Measurements from ENCODE around the gene CORO7.

CORO7 gene

DNA sequence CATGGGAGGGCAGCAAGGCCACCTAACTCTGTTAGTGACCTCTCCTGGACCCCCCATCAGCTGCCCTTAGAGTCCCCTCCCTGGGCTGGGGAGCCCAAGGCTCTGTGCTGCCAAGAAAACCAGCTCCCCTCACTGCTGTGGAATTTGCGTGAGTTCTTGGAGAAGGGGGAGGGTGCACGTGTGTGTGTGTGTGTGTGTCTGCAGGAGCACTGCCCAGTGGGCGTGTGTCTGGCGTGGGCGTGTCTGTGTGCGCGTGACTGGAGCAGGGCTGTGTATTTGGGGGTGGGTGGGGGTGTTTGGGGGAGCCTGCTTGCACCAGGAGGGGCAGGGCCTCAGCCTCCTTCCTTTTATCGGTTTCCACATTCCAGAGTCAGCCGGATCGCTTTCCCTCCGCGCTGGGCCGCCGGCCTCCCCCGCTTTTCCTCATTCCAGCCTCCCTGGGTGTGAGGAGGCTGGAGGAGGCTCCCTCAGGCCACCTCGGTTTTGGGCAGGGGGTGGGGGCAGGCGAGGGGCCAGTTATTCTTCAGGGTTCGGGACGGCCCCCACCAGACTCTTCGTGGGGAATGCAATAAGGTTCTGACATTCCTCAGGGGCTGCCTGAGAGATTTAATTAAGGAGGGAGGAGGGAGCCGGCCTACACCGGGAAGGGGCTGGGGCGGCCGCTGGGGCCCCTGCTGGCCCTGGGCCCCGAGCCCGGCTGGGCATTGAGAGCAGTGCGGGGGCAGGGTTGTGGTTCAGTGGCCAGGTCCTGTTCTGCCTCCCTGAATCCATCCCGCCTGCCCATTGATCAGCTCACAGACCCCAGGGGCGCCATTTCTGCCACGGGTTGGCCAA, 42.3 kb downstream of the CORO7 start:
- DNase-seq (ENCODE audit: extremely low spot score) = no peak
- ChIA-PET CTCF (interaction anchor here (1.3 to 2.6 kb wide), 3 partner anchors 15 to 120 kb away, joined by 5 to 14 read pairs (median 7); no protein-coding TSS in a partner anchor), POLR2A (no interaction called here)
- TF ChIP-seq, protein P1, sequence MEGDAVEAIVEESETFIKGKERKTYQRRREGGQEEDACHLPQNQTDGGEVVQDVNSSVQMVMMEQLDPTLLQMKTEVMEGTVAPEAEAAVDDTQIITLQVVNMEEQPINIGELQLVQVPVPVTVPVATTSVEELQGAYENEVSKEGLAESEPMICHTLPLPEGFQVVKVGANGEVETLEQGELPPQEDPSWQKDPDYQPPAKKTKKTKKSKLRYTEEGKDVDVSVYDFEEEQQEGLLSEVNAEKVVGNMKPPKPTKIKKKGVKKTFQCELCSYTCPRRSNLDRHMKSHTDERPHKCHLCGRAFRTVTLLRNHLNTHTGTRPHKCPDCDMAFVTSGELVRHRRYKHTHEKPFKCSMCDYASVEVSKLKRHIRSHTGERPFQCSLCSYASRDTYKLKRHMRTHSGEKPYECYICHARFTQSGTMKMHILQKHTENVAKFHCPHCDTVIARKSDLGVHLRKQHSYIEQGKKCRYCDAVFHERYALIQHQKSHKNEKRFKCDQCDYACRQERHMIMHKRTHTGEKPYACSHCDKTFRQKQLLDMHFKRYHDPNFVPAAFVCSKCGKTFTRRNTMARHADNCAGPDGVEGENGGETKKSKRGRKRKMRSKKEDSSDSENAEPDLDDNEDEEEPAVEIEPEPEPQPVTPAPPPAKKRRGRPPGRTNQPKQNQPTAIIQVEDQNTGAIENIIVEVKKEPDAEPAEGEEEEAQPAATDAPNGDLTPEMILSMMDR (IDR thresholded peaks at IDR 0.05; ENCODE audit: control extremely low read depth, extremely low read depth, low read depth, missing control alignments) = no peak

DNA sequence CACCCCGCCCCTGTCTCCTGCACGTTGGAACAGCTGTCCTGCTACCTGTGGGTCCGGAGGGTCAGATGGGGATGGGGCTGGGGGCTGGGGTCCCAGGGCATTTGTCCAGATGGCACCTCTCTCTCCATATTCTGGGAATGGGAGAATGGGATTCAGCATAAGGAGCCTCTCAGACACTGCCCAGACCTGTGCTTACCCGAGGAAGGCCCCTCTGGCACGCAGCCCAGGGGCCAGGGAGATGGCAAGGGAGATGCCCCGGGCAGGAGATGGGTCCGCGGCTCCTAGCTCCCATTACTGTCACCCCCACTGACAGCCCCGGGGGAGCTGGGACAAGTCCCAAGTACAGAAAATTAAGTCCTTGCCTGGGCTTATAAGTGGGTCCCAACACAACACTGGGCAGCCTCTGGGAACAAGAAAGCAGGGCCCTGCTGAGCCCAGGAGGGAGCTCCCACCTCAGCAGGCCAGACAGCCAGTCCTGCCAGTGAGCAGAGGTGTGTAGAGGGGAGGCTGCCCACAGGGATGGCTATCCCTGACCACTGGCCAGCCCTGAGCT, 43.0 kb downstream of the CORO7 start:
- TF ChIP-seq, protein P1 (IDR thresholded peaks at IDR 0.05; ENCODE audit: control extremely low read depth, extremely low read depth, low read depth, missing control alignments) = no peak
- ChIA-PET CTCF (interaction anchor here (1.3 to 2.1 kb wide), 2 partner anchors 29 to 120 kb away, joined by 6 to 7 read pairs; no protein-coding TSS in a partner anchor), POLR2A (no interaction called here)

DNA sequence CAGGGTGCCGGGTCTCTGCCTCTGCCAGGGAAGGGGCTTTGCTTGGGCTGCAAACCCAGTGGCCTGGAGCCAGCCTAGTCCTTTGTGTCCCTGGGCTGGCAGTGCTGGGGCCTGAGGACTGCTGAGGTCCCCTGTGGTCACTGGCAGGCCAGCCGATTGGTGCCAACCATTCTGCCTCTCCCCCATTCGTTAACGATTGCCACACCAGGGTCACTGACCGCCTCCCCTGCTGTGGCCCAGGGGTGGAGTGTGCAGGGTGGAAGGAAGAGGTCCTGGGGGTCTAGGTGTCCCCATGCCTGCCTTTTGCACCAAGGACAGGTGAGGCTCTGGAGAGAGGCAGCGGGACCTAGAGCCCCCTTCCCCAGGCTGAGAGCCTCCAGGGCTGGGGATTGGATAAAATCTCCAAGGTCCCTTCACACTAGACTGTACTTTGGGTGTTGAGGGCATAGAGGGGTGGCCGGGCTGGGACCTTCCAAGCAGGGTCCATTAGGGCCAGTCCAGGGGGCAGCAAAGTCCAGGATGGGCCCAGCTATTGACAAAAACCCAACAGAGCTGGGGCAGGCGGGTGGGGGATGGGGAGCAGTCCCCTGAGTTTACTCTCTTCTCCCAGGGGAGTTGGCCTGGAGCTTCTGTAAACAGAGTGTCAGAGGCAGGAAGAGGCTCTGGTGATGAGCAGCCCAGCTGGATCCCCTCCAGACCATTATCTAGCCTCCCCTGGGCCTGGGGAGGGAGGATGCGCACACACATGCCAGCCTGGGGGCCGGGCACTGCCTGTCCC, 43.6 kb downstream of the CORO7 start:
- CTCF ChIA-PET = interaction anchor here (1.3 kb wide), 1 partner anchor 30 kb away, joined by 6 read pairs; no protein-coding TSS in a partner anchor
- POLR2A ChIA-PET = no interaction called here
- TF ChIP-seq, protein P1 (IDR thresholded peaks at IDR 0.05; ENCODE audit: control extremely low read depth, extremely low read depth, low read depth, missing control alignments) = no peak
- DNase-seq (ENCODE audit: extremely low spot score) = no peak

More for the DNA sequence above, 43.0 kb downstream of the CORO7 start:
- no peak for DNase-seq (ENCODE audit: extremely low spot score)

DNA sequence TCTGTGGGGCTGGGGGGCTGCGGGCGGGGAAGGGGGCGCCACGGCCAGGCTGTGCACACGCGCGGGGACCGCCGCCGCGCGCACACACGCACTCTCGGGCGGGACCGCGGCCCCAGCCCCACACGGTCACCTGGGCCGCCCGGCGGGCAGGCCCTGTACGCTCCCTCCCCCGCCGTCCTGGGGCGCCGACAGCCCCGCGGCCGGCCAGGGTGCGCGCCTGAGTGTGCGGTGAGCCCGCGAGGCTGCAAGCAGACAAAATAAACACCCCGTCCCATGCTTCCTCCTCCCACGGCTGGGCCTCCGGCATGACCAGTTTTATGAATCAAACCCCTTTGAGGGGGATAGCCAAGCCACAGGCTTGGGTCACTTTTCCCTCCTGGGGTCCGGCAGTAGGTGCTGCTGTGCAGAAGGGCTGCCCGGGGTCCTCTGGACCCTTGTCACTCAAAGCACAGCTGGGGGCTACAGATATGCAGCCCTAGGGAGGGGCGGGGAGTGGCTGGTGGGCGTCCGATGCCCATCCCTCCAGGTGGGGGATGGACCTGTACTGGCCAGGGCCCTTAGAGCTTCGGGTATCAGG, 44.3 kb downstream of the CORO7 start:
- no peak for DNase-seq (ENCODE audit: extremely low spot score)
- ChIA-PET POLR2A (no interaction called here), CTCF (interaction anchor here (1.3 kb wide), 1 partner anchor 30 kb away, joined by 6 read pairs; no protein-coding TSS in a partner anchor)
- TF ChIP-seq, protein P1 (IDR thresholded peaks at IDR 0.05; ENCODE audit: control extremely low read depth, extremely low read depth, low read depth, missing control alignments) = no peak

DNA sequence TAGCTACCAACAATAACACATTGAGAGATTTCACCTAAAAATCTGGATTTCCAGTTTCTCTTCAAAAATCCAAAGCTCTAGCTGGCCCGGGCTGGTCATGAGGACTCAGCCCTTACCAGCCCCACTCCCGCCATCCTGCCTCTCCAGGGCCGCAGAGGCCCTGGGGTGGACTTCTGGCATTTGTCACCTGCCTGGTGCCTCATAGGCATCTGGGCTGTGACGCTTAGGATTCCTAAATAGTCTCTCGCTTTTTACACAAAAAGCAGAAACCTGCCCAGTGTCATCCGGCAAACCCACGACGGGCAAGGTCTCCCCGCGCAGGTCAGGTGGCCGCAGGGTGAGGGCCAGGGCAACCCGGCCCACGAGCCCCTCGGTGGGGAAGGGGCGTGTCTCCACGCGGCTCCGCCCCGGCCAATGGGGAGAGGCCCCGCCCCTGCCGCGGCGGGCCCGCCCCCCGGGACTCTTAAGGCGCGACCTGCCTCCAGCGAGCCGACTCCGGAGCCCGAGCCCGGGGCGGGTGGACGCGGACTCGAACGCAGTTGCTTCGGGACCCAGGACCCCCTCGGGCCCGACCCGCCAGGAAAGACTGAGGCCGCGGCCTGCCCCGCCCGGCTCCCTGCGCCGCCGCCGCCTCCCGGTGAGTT, 44.9 kb downstream of the CORO7 start, which contains the start of gene VASN:
VASN (plus strand) TSS at position 492 of the 644 bp plus-strand sequence. CDS start 9,030 bp downstream, outside the sequence.
- peak; percentile 91 for DNase-seq (ENCODE audit: extremely low spot score)
- ChIA-PET CTCF (interaction anchor here (1.2 to 2.6 kb wide), 2 partner anchors 32 to 118 kb away, joined by 3 to 16 read pairs; no protein-coding TSS in a partner anchor), POLR2A (no interaction called here)
- TF ChIP-seq, protein P1 (IDR thresholded peaks at IDR 0.05; ENCODE audit: control extremely low read depth, extremely low read depth, low read depth, missing control alignments) = no peak
